Endothelial cell of umbilical vein (primary cell): ENCODE results near the gene FSD1.

Source experiments
- CTCF ChIP-seq, 2 donors: IDR thresholded peaks; 1 replicate in 1 of 2; 2 replicates in 1 of 2; pipeline ENCODE4 v1.5.1; 2011; ENCODE audit warnings: low read length in 2 of 2, mild to moderate bottlenecking in 2 of 2, moderate library complexity in 2 of 2, control low read depth in 1 of 2, inconsistent platforms in 1 of 2, low read depth in 1 of 2; ENCODE audit not compliant: insufficient read depth in 1 of 2; ENCODE audit errors: extremely low read depth in 1 of 2
- EZH2 ChIP-seq: IDR thresholded peaks from 2 replicates; pipeline ENCODE4 v1.6.1; 2012; ENCODE audit warnings: borderline replicate concordance, low read depth, mild to moderate bottlenecking, moderate library complexity, low read length, inconsistent platforms; ENCODE audit not compliant: severe bottlenecking
- FOS ChIP-seq: IDR thresholded peaks from 2 replicates; pipeline ENCODE4 v1.6.1; 2011; ENCODE audit warnings: mild to moderate bottlenecking, low read length, moderate library complexity, borderline replicate concordance; ENCODE audit not compliant: insufficient read depth
- JUN ChIP-seq: IDR thresholded peaks from 2 replicates; pipeline ENCODE4 v1.6.1; 2011; ENCODE audit warnings: borderline replicate concordance, low read depth; ENCODE audit not compliant: insufficient read length, insufficient read depth
- MAX ChIP-seq: IDR thresholded peaks from 2 replicates; pipeline ENCODE4 v1.6.1; 2011; ENCODE audit not compliant: insufficient read depth, insufficient read length
- MYC ChIP-seq: IDR thresholded peaks from one replicate; pipeline ENCODE4 v1.6.1; 2011; ENCODE audit warnings: mild to moderate bottlenecking, low read depth, low read length
- POLR2A ChIP-seq: IDR thresholded peaks from 2 replicates; pipeline ENCODE4 v1.6.1; 2012; ENCODE audit warnings: low read depth, mild to moderate bottlenecking, control low read depth, low read length
- POLR2AphosphoS5 ChIP-seq: IDR thresholded peaks from 2 replicates; pipeline ENCODE4 v1.6.1; 2012; ENCODE audit warnings: low read depth, mild to moderate bottlenecking, control low read depth, low read length, moderate library complexity; ENCODE audit not compliant: insufficient read depth

- TF ChIP-seq POLR2A (no peak), CTCF (IDR thresholded peaks at IDR 0.05; ENCODE audit: extremely low read depth in 1 of 2, insufficient read depth in 1 of 2, low read depth in 1 of 2, low read length in 2 of 2) (no peak), POLR2AphosphoS5 (no peak), MAX (no peak), FOS (no peak), EZH2 (no peak), JUN (no peak), MYC (no peak)
Observed at GRCh38 chr19:4369109-4369887, 64.9 kb downstream of the FSD1 start.
